B cell (primary cell): ENCODE data around the gene FAM168A.

Experiments used
- EZH2 ChIP-seq: IDR thresholded peaks from 2 replicates; pipeline ENCODE4 v1.6.1; 2012; ENCODE audit warnings: borderline replicate concordance, low read depth, mild to moderate bottlenecking, moderate library complexity, low read length; ENCODE audit not compliant: insufficient read depth, poor library complexity, severe bottlenecking
- TF ChIP-seq, protein P1 (sequence below): fragments of 200-600 bp; IDR thresholded peaks from one replicate; pipeline ENCODE4 v1.8.0; 2022; ENCODE audit warnings: antibody characterized with exemption, mild to moderate bottlenecking

DNA sequence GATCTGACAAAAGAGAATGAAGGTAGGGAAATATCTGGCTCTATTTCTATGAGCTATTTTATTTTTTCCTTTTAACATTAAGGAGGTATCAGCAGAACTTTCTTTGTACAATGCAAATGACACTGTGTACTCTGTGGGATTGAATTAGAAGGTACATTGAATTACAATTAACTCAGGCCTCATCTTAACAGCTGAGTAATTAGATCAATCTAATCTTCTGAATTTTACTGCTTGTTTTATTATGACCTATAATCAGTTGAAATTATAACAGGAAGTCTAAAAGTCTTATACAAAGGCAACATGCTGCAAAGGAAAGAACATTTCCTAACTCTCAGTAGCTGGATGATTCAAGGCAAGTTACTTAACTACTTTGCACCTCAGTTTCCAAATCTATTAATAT, 151.9 kb downstream of the FAM168A start:
- TF ChIP-seq, protein P1, sequence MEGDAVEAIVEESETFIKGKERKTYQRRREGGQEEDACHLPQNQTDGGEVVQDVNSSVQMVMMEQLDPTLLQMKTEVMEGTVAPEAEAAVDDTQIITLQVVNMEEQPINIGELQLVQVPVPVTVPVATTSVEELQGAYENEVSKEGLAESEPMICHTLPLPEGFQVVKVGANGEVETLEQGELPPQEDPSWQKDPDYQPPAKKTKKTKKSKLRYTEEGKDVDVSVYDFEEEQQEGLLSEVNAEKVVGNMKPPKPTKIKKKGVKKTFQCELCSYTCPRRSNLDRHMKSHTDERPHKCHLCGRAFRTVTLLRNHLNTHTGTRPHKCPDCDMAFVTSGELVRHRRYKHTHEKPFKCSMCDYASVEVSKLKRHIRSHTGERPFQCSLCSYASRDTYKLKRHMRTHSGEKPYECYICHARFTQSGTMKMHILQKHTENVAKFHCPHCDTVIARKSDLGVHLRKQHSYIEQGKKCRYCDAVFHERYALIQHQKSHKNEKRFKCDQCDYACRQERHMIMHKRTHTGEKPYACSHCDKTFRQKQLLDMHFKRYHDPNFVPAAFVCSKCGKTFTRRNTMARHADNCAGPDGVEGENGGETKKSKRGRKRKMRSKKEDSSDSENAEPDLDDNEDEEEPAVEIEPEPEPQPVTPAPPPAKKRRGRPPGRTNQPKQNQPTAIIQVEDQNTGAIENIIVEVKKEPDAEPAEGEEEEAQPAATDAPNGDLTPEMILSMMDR = no peak
- TF ChIP-seq EZH2 = no peak
